Coronary artery (tissue), 2 donors: Measurements from ENCODE around the gene CMIP.

Source experiments
- DNase-seq: peaks from one replicate; pipeline ENCODE4 v3.0.0-alpha.2; 2017; ENCODE audit warnings: low spot score
- H3K27ac ChIP-seq, 2 donors: fragments of 200-600 bp; sonication (generic); one replicate each; pipeline ENCODE4 v1.5.1; 2016 to 2019
- H3K4me3 ChIP-seq: fragments of 200-600 bp; sonication (generic); 2 replicates; pipeline ENCODE4 v1.5.1; 2016; ENCODE audit warnings: mild to moderate bottlenecking, moderate library complexity
- CTCF ChIP-seq: fragments of 200-600 bp; sonication (generic); IDR thresholded peaks from one replicate; pipeline ENCODE4 v1.5.1; 2019; ENCODE audit warnings: antibody characterized with exemption

The CMIP gene

GRCh38 chr16:81513204-81514040 lies 68.8 kb downstream of the CMIP start:
- peak overlapping the region in 1 of 2 donors; percentile 29 for H3K27ac ChIP-seq
- peak overlapping the region; percentile 6 for H3K4me3 ChIP-seq
- DNase-seq: no peak
- no peak for TF ChIP-seq CTCF

GRCh38 chr16:81514041-81514559 lies 69.5 kb downstream of the CMIP start:
- TF ChIP-seq CTCF: no peak
- Histone ChIP-seq H3K4me3 (no peak overlapping the region), H3K27ac (peak overlapping the region in 1 of 2 donors; percentile 7)
- no peak for DNase-seq

- no peak for DNase-seq
- TF ChIP-seq CTCF: no peak
- Histone ChIP-seq H3K4me3 (no peak overlapping the region), H3K27ac (peak overlapping the region in 1 of 2 donors; percentile 7)
Observed at GRCh38 chr16:81514568-81515258, 70.1 kb downstream of the CMIP start.

GRCh38 chr16:81515281-81515680 lies 70.7 kb downstream of the CMIP start:
- no peak overlapping the region for H3K4me3 ChIP-seq
- no peak for TF ChIP-seq CTCF
- H3K27ac ChIP-seq: no peak overlapping the region
- no peak for DNase-seq

- no peak overlapping the region for H3K27ac ChIP-seq
Observed at GRCh38 chr16:81515721-81516120, 71.1 kb downstream of the CMIP start.

GRCh38 chr16:81516478-81517149 lies 72.0 kb downstream of the CMIP start:
- no peak for TF ChIP-seq CTCF
- no peak for DNase-seq
- no peak overlapping the region for H3K27ac ChIP-seq
- H3K4me3 ChIP-seq: no peak overlapping the region

More at GRCh38 chr16:81515721-81516120, 71.1 kb downstream of the CMIP start:
- TF ChIP-seq CTCF: no peak
- no peak for DNase-seq
- H3K4me3 ChIP-seq: no peak overlapping the region
